Measurements from ENCODE around the gene TCF25.

TCF25 gene

GRCh38 chr16:89892055-89892630, 18.8 kb downstream of the TCF25 start:
- TF ChIP-seq, protein P1, sequence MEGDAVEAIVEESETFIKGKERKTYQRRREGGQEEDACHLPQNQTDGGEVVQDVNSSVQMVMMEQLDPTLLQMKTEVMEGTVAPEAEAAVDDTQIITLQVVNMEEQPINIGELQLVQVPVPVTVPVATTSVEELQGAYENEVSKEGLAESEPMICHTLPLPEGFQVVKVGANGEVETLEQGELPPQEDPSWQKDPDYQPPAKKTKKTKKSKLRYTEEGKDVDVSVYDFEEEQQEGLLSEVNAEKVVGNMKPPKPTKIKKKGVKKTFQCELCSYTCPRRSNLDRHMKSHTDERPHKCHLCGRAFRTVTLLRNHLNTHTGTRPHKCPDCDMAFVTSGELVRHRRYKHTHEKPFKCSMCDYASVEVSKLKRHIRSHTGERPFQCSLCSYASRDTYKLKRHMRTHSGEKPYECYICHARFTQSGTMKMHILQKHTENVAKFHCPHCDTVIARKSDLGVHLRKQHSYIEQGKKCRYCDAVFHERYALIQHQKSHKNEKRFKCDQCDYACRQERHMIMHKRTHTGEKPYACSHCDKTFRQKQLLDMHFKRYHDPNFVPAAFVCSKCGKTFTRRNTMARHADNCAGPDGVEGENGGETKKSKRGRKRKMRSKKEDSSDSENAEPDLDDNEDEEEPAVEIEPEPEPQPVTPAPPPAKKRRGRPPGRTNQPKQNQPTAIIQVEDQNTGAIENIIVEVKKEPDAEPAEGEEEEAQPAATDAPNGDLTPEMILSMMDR (IDR thresholded peaks at IDR 0.05; ENCODE audit: insufficient read depth, low read length, poor library complexity, severe bottlenecking), result no peak
- H3K36me3 ChIP-seq (ENCODE audit: control insufficient read depth, insufficient read depth, low read length), result peaks cover 45% of the 10 kb centered on the region
- no peak overlapping the region for H3K4me3 ChIP-seq (replicated peaks; ENCODE audit: low read depth, low read length)
- DNase-seq (ENCODE audit: extremely low read depth, insufficient read length), result no peak
- no peaks in the 10 kb centered on the region for H3K27me3 ChIP-seq (replicated peaks; ENCODE audit: control insufficient read depth, insufficient read depth, low read length)

- H3K27me3 ChIP-seq (replicated peaks; ENCODE audit: control insufficient read depth, insufficient read depth, low read length), result no peaks in the 10 kb centered on the region
- TF ChIP-seq, protein P1 (IDR thresholded peaks at IDR 0.05; ENCODE audit: insufficient read depth, low read length, poor library complexity, severe bottlenecking), result no peak
- no peak overlapping the region for H3K4me3 ChIP-seq (replicated peaks; ENCODE audit: low read depth, low read length)
- DNase-seq (ENCODE audit: extremely low read depth, insufficient read length), result no peak
- peaks cover 43% of the 10 kb centered on the region for H3K36me3 ChIP-seq (ENCODE audit: control insufficient read depth, insufficient read depth, low read length)
These were observed 19.2 kb downstream of the TCF25 start for GRCh38 chr16:89892635-89893034.

DNA sequence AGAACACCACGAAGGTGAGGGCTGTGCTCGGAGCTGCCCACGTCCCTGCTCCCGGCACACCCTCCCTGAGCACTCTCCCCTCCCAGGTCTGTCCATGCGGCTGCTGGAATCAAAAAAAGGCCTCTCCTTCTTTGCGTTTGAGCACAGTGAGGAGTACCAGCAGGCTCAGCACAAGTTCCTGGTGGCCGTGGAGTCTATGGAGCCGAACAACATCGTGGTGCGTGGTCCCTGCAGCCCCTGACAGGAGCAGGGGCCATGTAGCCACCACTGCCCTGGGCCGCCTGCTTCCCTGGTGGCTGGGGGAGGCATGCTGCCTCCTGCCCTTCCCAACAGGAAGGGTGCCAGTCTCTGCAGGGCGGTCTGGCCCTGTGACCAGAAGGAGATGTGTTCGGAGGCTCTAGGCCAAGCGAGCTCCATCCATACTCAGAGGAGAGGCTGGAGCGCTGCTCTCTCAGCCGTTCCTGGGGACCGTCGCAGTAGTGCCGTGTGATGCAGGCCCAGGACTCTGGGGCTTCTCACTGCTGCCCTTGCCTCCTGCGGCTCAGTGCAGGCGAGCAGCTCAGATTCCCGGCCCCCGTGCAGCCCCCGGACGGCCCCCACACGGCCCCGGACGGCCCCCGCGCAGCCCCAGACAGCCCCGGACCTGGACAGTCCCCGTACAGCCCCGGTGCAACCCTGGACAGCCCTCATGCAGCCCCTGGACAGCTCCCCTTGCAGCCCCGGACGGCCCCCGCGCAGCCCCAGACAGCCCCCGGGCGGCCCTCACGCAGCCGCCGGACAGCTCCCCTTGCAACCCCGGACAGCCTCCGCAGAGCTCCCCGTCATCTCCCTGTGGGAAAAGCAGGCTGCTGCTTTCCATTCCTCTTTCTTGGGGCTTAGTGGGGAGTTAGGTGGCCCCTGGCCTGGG, 20.5 kb downstream of the TCF25 start:
- TF ChIP-seq, protein P1 (IDR thresholded peaks at IDR 0.05; ENCODE audit: insufficient read depth, low read length, poor library complexity, severe bottlenecking), result no peak
- Histone ChIP-seq H3K4me3 (replicated peaks; ENCODE audit: low read depth, low read length) (no peak overlapping the region), H3K36me3 (ENCODE audit: control insufficient read depth, insufficient read depth, low read length) (peaks cover 45% of the 10 kb centered on the region), H3K27me3 (replicated peaks; ENCODE audit: control insufficient read depth, insufficient read depth, low read length) (no peaks in the 10 kb centered on the region)
- DNase-seq (ENCODE audit: extremely low read depth, insufficient read length), result no peak

GRCh38 chr16:89895482-89896250, 22.3 kb downstream of the TCF25 start:
- Histone ChIP-seq H3K36me3 (ENCODE audit: control insufficient read depth, insufficient read depth, low read length) (peaks cover 44% of the 10 kb centered on the region), H3K4me3 (replicated peaks; ENCODE audit: low read depth, low read length) (no peak overlapping the region), H3K27me3 (replicated peaks; ENCODE audit: control insufficient read depth, insufficient read depth, low read length) (no peaks in the 10 kb centered on the region)
- TF ChIP-seq, protein P1 (IDR thresholded peaks at IDR 0.05; ENCODE audit: insufficient read depth, low read length, poor library complexity, severe bottlenecking), result no peak
- DNase-seq (ENCODE audit: extremely low read depth, insufficient read length), result no peak

DNA sequence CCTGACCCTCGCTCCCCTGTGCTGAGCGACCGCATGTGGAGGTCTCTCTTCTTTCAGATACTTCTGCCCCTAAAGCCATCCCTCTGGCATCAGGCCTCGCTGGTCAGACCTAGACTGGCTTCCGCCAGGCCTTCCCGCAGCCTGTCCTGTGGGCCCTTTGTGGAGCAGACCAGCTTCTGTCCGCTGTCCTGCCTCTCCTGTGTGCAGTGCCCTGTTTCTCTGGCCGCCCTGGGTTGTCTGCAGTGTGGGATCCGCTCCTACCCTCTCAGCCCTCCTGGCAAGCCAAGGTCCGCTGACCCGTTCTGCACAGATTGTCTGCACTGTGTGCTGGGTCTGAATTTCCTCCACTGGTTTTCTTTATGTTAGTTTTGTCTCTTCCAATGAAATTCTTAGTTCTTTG, 23.8 kb downstream of the TCF25 start:
- Histone ChIP-seq H3K4me3 (replicated peaks; ENCODE audit: low read depth, low read length) (no peak overlapping the region), H3K36me3 (ENCODE audit: control insufficient read depth, insufficient read depth, low read length) (peaks cover 34% of the 10 kb centered on the region), H3K27me3 (replicated peaks; ENCODE audit: control insufficient read depth, insufficient read depth, low read length) (no peaks in the 10 kb centered on the region)
- no peak for DNase-seq (ENCODE audit: extremely low read depth, insufficient read length)
- TF ChIP-seq, protein P1 (IDR thresholded peaks at IDR 0.05; ENCODE audit: insufficient read depth, low read length, poor library complexity, severe bottlenecking), result no peak

All from GM06990 (cell line).